Tibial nerve (tissue), 4 donors: Measurements from ENCODE around the gene GADD45G. TPM values are rescaled to one million over a fixed set of nuclear protein-coding genes. Genes with fewer than 3 reads are reported as not detected.

ENCODE experiments used
- DNase-seq, 2 donors: peaks; one replicate each; pipeline ENCODE4 v3.0.0-alpha.2; 2019; ENCODE audit warnings: low spot score in 2 of 2
- H3K27ac ChIP-seq, 4 donors: fragments of 200-600 bp; sonication (generic) in 3 of 4; one replicate each; pipeline ENCODE4 v1.5.1; 2017 to 2019; ENCODE audit warnings: mild to moderate bottlenecking in 1 of 4
- H3K27me3 ChIP-seq, 2 donors: fragments of 200-600 bp; sonication (generic) in 1 of 2; one replicate each; pipeline versions ENCODE4 v1.5.1 to v1.6.0; 2017 to 2019
- H3K36me3 ChIP-seq, 3 donors: fragments of 200-600 bp; sonication (generic); one replicate each; pipeline ENCODE4 v1.5.1; 2018 to 2019
- H3K4me1 ChIP-seq, 4 donors: fragments of 200-600 bp; sonication (generic) in 3 of 4; one replicate each; pipeline ENCODE4 v1.5.1; 2017 to 2019
- H3K4me3 ChIP-seq, 4 donors: fragments of 200-600 bp; sonication (generic) in 3 of 4; one replicate each; pipeline ENCODE4 v1.5.1; 2017 to 2019; ENCODE audit warnings: mild to moderate bottlenecking in 1 of 4, moderate library complexity in 1 of 4
- H3K9me3 ChIP-seq, 4 donors: fragments of 200-600 bp; sonication (generic) in 3 of 4; one replicate each; pipeline ENCODE4 v1.5.1; 2017 to 2019
- EP300 ChIP-seq, 2 donors: sonication (generic); formaldehyde crosslinking; IDR thresholded peaks; one replicate each; pipeline ENCODE4 v1.6.1; 2017; ENCODE audit warnings: antibody characterized with exemption in 2 of 2, mild to moderate bottlenecking in 1 of 2
- POLR2A ChIP-seq, 2 donors: fragments of 450-650 bp; IDR thresholded peaks; one replicate each; pipeline ENCODE4 v1.6.1; 2017; ENCODE audit warnings: antibody characterized with exemption in 2 of 2, mild to moderate bottlenecking in 2 of 2, moderate library complexity in 2 of 2
- WGBS, 2 donors: methylation state at CpG; one replicate each; pipeline ENCODE4 v1.1.5; 2018; 5-methylcytosine and 5-hydroxymethylcytosine counted together
- total RNA-seq, 4 donors: library from RNA; depleted of rRNA; stranded (reverse); fragments of >200 nt; gene quantifications; one replicate each; pipeline ENCODE4 v1.1.0, GENCODE V29; 2016
- TF ChIP-seq, protein P1 (sequence below), 5 experiments: fragments of 200-600 bp in 3 of 5; fragments of 450-650 bp in 2 of 5; sonication (generic) in 3 of 5; IDR thresholded peaks; one replicate each; pipeline ENCODE4 v1.5.1; 2016 to 2019; ENCODE audit warnings: antibody characterized with exemption in 5 of 5, mild to moderate bottlenecking in 3 of 5, moderate library complexity in 2 of 5

The GADD45G gene
- total RNA-seq, 4 donors from 2014 or later = 5.7 to 45.8 (median 26.8) TPM

DNA sequence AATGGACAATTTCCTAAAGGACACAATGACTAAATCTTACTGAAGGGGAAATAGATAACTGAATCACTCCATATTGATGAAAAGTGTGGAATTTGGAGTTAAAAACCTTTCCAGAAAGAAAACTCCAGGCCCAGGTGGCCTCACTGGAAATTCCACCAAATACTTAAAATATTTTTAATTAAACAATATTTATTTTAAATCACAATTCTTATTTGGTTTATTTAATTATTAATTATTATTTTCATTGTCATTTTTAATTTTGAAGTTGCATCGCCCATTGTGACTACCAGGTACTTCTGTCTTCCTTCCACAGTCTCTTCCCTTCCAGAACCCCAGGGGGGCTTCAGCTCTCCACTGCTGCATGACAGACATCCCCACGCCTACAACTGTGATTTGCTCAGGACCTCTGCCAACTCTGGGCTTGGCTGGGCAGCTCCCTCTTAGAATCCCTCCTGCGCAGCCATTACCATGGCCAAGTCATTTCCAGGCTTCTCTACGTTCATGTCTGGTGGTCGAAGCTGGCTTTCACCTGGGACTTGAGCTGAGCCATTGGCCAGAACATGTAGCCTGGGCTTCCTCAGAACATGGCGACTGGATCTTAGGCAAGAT lies 16.4 kb upstream of the GADD45G start:
- no peak overlapping the region for H3K4me3 ChIP-seq
- no peaks in the 10 kb centered on the region for H3K27me3 ChIP-seq
- no peak overlapping the region for H3K27ac ChIP-seq
- H3K4me1 ChIP-seq = peaks cover 0 to 8% (median 0%) of the 10 kb centered on the region in 4 donors
- peaks cover 0 to 13% (median 0%) of the 10 kb centered on the region in 4 donors for H3K9me3 ChIP-seq
- 87 to 94% methylated on average over 5 to 6 of the region's 6 CpGs for WGBS, 2 donors
- no peaks in the 10 kb centered on the region for H3K36me3 ChIP-seq
- TF ChIP-seq, protein P1, sequence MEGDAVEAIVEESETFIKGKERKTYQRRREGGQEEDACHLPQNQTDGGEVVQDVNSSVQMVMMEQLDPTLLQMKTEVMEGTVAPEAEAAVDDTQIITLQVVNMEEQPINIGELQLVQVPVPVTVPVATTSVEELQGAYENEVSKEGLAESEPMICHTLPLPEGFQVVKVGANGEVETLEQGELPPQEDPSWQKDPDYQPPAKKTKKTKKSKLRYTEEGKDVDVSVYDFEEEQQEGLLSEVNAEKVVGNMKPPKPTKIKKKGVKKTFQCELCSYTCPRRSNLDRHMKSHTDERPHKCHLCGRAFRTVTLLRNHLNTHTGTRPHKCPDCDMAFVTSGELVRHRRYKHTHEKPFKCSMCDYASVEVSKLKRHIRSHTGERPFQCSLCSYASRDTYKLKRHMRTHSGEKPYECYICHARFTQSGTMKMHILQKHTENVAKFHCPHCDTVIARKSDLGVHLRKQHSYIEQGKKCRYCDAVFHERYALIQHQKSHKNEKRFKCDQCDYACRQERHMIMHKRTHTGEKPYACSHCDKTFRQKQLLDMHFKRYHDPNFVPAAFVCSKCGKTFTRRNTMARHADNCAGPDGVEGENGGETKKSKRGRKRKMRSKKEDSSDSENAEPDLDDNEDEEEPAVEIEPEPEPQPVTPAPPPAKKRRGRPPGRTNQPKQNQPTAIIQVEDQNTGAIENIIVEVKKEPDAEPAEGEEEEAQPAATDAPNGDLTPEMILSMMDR (IDR thresholded peaks at IDR 0.05) = no peak
- TF ChIP-seq POLR2A (IDR thresholded peaks at IDR 0.05) (no peak), EP300 (IDR thresholded peaks at IDR 0.05) (no peak)
- no peak for DNase-seq

DNA sequence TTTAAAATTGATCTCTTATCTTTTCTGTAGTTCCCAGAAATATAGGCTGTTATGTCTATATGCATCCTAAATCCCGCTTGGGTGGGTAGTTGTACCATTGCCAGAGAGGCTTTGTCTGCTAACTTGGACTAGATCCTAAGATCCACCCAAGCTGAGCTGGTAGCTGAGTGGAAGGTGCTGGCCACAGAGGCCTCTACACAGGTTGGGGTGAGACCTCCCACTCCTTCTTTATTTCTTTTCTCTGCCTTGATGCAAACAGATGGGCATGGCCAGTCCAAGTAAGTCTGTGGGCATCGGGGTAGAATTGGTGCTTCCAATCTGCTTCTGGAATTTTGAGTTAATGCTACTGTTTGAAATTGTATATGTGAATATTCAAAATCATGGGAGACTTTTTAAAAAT lies 14.4 kb upstream of the GADD45G start:
- TF ChIP-seq POLR2A (IDR thresholded peaks at IDR 0.05) (no peak), EP300 (IDR thresholded peaks at IDR 0.05) (no peak)
- TF ChIP-seq, protein P1 (IDR thresholded peaks at IDR 0.05) = no peak
- H3K9me3 ChIP-seq = no peaks in the 10 kb centered on the region
- no peak overlapping the region for H3K27ac ChIP-seq
- 92 to 95% methylated on average over 2 of the region's 2 CpGs for WGBS, 2 donors
- no peak overlapping the region for H3K4me3 ChIP-seq
- no peaks in the 10 kb centered on the region for H3K36me3 ChIP-seq
- peaks cover 0 to 15% (median 0%) of the 10 kb centered on the region in 4 donors for H3K4me1 ChIP-seq
- H3K27me3 ChIP-seq = no peaks in the 10 kb centered on the region
- no peak for DNase-seq

DNA sequence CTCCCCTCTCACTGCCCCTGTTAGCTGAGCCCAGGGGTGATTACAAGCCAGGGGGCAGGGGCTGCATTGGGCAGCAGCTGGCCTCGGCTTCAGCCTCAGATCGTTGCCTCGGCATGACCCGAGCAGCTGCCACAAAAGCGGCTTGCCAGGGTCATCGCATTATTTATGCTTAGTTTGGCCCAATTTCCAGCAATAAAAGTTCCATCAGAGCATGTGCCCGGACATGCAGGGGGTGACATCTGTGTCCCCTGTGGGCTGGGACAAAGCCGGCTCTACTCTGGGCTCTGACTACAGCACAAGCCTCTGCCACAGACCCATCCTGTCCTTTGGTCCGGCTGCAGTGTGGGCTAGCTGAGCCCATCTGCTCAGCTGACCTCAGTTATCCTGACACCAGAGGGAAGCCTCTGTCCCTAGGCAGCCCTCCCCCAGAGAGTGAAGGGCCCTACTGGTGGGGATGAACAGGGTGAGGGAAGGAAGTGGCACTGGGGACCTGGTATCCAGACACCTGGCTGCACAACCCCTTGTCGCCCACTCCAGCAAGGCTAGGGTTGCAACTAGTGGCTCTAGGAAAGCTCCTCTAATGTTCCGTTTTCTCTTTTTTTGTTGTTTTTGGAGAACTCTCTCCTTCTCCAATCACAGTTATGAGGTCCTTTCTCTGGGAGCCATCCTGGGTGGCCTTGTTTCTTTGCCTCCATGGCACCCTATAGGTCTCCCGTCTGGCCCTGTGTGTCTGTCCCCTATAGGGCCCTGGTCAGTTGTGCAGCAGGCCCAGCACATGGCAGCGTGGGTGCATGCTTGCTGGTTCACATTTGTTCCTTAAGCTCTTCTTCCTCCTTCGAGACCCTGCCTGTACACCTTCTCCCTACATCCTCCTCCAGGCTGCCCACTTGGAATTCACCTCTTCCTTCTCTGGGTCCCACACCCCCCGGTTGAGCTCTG lies 13.3 kb upstream of the GADD45G start:
- Histone ChIP-seq H3K9me3 (no peaks in the 10 kb centered on the region), H3K27ac (no peak overlapping the region), H3K36me3 (no peaks in the 10 kb centered on the region), H3K4me3 (no peak overlapping the region), H3K4me1 (peaks cover 0 to 15% (median 0%) of the 10 kb centered on the region in 4 donors), H3K27me3 (no peaks in the 10 kb centered on the region)
- TF ChIP-seq EP300 (IDR thresholded peaks at IDR 0.05) = no peak
- TF ChIP-seq, protein P1 (IDR thresholded peaks at IDR 0.05) = no peak
- TF ChIP-seq POLR2A (IDR thresholded peaks at IDR 0.05) = no peak
- DNase-seq = no peak
- WGBS, 2 donors = 67 to 70% methylated on average over 13 to 15 of the region's 15 CpGs

DNA sequence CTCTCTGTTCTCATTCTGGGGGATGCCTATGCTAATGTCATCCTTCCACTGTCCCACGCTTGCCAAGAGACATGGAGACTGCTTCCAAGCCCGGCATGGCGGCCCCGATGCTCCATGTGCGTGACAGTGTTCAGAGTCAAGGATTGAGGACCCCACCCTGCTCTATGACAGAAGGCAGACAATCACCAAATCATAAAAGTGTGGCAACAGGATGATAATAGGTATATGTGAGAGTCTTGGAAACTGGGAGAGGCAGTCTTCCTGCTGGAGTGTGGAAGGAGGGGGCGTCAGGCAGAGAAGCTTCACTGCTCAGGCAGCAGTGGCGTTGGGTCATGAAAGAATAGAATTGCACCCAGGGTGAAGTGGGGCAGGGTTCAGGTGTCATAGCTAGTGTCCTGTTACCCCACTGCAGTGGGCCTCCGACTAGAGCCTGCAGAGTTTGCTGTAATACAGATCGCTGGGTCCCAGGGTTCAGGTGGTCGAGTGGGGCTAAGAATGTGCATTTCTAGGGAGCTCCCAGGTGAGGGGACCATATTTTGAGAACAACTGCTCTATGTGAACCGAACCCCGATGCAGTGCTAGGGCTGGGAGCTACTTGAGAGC lies 12.5 kb upstream of the GADD45G start:
- Histone ChIP-seq H3K9me3 (no peaks in the 10 kb centered on the region), H3K4me1 (peaks cover 0 to 15% (median 0%) of the 10 kb centered on the region in 4 donors), H3K27ac (no peak overlapping the region), H3K36me3 (no peaks in the 10 kb centered on the region), H3K4me3 (no peak overlapping the region), H3K27me3 (no peaks in the 10 kb centered on the region)
- DNase-seq = no peak
- TF ChIP-seq POLR2A (IDR thresholded peaks at IDR 0.05) (no peak), EP300 (IDR thresholded peaks at IDR 0.05) (no peak)
- TF ChIP-seq, protein P1 (IDR thresholded peaks at IDR 0.05) = no peak
- 91 to 94% methylated on average over 12 of the region's 12 CpGs for WGBS, 2 donors
